UCSD-AML1 (cell line): ENCODE data around the gene THOP1.

Experiments used
- DNase-seq: peaks from one replicate; lab custom pipeline; 2025; ENCODE audit not compliant: unreplicated experiment; lab: John Stamatoyannopoulos, UW

Gene THOP1

GRCh38 chr19:2802826-2803225, 17.5 kb downstream of the THOP1 start:
- no peak for DNase-seq

DNA sequence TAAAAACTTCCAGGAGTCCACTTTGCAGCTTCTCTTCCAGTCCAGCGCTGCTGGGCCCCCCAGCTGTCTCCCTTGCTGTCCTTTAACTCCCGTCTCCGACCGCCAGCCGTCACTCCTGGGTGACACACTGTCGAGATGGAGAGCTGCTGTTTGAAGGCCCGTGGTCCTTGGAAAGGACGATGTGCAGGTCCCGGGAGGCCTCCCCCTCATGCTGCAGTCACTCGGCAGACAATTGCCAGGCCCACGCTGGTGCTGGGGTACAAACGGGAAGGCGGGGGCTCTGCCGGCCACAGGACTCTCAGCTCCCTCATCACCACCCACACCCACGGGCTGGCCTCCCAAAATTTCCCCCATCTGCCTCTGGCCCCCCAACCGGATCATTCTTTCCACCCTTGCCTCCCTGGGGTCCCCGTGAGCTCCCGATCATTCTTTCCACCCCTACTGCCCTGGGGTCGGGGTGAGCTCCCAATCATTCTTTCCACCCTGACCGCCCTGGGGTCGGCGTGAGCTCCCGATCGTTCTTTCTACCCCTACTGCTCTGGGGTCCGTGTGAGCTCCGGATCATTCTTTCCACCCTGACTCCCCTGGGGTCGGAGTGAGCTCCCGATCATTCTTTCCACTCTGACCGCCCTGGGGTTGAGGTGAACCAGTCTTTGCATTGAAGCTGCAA, 18.3 kb downstream of the THOP1 start:
- no peak for DNase-seq

GRCh38 chr19:2804156-2805004, 19.1 kb downstream of the THOP1 start:
- DNase-seq: no peak

DNA sequence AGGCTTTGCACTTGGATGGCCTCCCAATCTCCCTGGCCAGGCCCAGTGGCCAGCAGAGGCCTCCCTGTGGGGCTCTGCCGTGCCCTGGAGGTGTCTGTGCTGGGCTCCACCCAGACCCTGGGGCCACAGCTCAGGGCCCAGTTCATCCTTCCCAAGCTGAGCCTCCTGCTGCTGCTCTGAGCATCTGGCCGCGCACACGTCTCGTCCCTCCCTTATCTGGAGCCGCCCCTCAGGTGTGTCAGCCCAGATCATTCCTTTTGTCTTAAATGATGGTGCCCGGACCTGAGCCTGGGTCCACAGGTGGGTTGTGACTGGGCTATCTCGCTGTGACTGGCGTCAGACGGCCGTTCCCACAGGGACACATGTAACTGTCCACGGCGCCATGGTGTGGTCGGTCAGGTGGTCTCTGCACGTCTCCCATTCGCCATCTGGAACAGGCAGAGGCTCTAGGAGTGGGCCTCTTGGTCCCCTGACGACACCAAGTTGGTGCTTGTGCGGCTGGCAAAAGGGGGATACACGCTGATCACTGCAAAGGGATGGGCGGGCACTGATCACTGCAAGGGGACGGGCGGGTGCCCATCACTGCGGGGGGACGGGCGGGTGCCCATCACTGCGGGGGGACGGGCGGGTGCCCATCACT, 20.1 kb downstream of the THOP1 start:
- DNase-seq: no peak

- DNase-seq: no peak
Observed at GRCh38 chr19:2805991-2806649, 20.8 kb downstream of the THOP1 start.

DNA sequence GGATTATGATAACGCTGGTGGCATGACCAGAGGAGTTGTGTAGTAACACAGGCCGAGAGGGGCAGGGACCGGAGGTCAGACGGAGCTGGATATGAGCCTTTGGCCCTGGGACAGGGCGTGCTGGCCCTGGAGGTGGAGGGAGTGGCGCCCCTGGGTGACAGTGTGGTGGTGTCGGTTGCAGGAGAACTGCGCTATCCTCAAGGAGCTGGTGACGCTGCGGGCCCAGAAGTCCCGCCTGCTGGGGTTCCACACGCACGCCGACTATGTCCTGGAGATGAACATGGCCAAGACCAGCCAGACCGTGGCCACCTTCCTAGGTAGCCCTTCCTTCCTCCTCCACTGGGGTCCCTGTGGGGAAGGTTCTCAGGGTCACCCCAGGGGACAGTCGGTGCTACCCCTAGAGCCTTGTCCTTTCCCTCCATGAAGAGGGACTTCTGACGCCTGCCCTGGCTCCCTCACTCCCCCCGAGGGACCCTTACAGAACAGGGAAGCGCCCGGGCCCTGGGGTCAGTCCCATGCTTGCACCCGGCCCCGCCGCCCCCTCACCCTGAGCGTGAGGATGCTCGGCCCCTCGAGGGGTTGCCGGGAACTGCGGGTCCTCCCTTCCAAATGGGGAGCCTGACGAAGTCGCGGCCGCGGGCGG, 21.6 kb downstream of the THOP1 start:
- no peak for DNase-seq

- no peak for DNase-seq
Observed at GRCh38 chr19:2807379-2808128, 22.3 kb downstream of the THOP1 start.

DNA sequence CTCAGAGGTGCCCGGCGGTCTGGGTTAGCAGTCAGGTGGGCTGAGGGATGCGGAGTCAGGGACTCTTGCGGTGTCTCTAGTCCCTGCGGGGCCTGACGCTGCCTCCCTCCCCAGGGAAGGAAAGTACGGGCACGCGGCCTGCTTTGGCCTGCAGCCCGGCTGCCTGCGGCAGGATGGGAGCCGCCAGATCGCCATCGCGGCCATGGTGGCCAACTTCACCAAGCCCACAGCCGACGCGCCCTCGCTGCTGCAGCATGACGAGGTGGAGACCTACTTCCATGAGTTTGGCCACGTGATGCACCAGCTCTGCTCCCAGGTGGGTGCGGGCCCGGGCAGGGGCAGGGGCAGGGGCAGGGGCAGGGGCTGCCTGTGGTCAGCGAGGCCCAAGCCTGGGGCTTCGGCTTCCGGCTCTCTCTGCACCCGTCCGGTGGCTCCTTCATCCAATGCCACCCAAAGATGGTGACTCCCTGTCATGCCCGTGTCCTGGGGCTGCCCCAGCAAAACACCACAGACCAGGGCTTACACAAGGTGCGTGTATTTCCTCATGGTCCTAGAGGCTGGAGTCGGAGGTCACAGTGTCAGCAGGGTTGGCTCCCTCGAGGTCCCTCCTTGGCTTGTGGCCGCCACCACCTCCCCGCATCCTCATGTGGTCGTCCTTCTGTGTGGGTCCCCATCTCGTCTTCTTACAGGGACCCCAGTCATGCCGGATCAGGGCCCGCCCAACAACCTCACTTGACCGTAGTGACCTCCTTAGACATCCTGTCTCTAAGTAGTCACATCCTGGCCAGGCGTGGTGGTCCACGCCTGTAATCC, 23.0 kb downstream of the THOP1 start:
- no peak for DNase-seq

DNA sequence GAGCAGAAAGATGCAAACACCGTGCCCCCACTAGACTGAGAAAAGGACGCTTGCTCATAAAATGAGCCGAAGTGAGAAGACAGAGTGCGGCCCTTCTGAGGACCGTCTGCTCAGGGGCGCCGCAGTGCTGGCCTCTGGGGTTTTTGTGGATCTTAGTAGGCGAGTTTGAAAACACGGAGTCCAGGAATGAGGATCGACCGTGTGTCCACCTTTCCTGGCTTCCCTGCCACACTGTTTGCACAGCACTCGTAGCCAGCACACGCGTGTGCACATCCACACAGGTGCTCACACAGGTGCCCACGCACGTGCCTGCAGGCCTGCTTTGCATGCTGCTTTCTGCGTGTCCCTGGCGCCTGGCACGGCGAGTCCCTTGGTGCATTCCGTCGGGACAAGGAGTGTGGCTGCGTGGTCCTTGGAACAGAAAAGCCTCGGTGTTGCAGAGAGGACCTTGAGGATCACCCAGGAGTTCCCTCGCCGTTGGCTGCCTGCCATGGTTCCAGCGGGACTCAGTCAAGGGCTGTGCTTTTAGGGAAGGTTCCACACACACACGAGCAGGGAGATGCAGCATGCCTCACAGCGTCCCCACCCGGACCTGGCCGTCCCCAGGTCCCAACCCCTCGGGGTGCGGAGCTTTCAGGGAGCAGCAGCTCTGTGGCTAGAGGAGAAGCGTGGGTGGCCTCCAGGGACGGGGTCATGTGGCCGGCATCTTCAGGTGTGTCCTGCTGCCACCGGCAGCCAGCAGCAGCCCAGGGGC, 24.3 kb downstream of the THOP1 start:
- DNase-seq: no peak

DNA sequence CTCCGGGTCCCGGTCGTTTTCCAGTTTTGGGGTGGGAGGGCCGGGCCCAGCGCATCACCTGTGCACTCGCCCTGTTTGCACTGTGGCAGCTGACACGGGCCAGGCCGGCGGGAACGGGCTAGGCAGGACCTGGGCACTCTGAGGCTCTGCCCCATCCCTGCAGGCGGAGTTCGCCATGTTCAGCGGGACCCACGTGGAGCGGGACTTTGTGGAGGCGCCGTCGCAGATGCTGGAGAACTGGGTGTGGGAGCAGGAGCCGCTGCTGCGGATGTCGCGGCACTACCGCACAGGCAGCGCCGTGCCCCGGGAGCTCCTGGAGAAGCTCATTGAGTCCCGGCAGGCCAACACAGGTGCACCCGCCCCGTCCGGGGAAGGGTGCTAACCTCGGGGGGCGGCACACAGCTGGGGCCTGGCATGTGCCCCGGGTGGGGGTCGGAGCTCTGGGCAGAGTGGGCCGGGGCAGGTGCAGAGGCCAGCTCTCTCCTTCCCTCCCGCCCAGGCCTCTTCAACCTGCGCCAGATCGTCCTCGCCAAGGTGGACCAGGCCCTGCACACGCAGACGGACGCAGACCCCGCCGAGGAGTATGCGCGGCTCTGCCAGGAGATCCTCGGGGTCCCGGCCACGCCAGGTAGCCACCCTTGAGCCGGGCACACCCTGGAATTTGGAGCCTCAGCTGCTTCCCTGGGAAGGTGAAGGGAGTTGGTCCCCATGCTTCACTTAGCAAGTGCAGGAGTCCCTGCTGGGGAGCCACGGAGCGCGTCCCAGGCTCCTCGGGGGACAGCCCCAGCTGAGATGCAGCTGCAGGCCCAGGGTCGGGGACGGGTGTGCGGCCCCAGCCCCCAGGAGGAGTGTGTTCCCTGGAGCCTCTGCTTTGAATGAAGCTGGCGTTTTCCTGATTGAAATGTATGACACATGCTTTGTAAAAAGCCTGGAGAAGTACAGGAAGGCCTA, 25.1 kb downstream of the THOP1 start:
- no peak for DNase-seq

DNA sequence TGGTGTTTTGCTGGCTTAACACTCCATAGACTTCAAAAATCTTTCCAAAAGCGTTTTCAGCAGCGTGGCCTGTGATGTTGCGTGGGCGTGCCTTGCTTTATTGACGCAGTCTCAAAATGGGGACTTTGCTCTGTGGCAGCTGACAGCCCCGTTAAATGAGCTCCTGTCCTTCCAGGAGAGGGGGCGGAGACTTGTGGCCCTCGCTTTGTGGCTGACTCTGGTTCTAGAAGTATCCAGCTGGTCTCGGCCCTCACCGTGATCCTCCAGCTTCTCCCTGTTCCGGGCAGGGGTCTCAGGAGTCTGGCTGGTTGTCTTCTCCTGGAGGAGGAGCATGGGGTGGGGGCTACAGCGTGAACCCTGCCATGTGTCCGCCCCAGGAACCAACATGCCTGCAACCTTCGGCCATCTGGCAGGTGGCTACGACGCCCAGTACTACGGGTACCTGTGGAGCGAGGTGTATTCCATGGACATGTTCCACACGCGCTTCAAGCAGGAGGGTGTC, 26.0 kb downstream of the THOP1 start:
- no peak for DNase-seq

DNA sequence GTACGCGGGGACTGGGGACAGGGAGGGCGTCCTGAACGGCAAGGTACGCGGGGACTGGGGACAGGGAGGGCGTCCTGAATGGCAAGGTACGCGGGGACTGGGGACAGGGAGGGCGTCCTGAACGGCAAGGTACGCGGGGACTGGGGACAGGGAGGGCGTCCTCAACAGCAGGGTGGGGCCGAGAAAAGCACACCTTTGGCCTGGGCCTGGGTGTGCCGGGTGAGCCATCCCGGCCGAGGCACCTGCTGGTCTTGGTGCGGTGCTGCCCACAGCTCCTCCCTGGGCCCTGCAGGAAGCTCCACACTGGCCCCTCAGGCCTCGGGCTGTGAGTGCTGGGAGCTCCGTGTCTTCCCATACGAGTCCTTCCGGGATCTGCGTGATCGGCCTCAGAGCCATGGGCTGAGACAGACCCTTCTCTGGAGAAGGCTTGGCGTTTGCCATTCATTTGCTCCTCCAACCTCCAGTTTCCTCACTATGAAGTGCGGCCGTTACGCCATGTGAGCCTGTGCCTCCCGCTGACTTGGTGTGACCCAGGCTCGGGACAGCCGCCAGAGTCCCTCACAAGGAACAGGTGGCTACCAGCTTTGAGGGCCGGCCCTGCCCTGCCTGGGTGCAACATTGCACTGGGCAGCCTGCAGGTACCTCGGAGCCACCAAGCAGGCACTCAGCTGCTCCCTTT, 26.6 kb downstream of the THOP1 start:
- no peak for DNase-seq

DNA sequence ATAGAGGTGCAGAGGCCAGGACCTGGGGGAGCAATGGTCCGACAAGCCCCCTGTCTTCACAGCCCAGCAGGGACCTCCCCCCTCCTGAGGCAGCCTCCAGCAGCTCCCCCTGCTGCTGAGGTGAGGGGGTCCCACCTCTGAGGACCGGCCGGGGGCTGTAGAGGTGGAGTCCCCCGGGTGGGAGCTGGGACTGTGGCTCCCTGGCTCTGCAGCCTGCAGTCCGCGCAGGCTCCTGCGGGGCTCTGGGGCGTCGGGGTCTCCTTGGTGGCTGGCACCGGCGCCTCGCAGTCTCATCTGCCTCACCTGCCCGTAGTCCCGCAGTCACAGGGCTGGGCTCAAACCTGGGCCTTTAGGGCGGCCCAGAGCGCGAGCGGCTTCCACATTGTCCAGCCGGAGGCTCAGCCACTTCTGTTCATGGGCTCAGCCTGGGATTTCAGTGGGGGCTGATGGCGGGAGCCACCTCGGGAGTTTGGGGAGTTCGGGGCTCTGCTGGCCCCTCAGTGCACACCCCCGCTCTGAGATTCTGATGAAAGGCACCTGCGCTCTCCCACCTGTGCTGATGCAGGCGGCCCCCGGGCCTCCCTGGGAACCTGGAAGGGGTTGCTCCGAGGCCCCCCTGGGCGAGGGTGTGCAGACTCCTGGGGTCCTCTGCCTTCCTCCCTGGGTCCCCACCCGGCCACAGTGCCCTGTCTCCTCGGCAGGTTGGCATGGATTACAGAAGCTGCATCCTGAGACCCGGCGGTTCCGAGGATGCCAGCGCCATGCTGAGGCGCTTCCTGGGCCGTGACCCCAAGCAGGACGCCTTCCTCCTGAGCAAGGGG, 27.3 kb downstream of the THOP1 start:
- DNase-seq: no peak

DNA sequence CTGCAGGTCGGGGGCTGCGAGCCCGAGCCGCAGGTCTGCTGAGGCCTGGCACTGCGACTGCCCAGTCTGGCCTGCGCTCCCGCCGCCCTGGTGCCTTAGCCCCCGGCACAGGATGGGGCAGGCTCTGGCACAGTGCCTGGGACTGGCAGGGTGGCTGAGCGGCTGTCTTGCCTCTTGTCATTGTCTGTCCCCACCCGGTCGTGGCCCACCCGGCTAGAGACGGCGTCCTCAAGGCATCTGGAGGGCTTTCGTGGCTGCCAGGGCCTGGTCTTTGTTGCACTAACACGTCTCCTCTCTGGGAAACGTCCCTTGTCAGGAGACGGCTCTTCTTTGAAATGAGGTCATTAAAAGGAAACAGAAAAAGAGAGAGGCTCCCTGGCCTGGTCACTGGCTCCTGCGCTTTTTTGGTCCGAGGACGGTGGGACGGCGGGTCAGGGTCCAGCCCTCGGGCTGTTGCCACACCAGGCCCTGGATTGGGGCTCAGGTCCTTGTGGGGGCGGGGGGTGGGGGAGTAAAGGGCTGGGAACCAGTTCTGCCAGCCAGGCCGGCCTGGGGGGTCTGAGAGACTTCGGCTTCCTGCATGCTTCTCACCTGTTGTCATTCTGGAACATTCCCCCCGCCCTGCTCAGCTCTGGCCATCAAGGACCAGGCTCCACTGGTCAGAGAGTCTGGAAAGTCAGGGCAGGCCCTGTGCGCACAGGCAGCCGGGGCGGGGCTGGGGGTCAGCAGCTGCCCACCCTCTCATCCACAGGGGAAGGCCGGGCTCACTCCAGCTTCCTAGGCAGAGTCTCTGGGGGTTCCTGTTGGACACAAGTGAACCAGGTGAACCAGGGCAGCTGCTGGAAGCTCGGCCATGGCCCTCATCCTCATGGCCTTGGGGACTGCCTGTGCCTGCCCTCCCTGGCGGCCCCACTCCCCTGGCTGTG, 28.2 kb downstream of the THOP1 start:
- DNase-seq: no peak

DNA sequence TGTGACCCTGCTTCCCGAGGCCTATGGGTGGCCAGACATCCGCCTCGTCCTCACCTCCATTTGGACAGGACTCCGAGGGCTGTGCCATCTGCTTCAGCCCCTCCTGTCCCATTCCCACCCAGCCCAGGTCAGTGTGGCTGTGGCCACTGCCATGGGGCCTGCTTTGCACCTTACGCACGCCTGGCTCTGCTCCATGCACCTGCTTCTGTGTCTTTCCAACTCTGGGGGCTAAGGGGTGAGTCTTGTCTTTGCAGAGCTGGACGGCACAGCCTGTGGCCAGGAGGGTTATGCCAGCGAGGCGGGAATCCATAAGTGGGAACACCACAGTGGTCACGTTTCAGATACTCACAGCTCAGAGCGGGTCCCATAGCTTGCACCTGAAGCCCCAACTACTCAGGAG, 29.1 kb downstream of the THOP1 start:
- DNase-seq: no peak
